ENCODE data around the gene SLX9.

SLX9 gene

GRCh38 chr21:44980562-44981489 lies 41.0 kb downstream of the SLX9 start:
- Mint-ChIP-seq H3K27me3 (ENCODE audit: low read depth, poor library complexity) (no peaks in the 10 kb centered on the region), H3K9me3 (no peaks in the 10 kb centered on the region), H3K4me3 (no peak overlapping the region), H3K4me1 (peaks cover 38% of the 10 kb centered on the region), H3K27ac (peak overlapping the region; percentile 89), H3K36me3 (ENCODE audit: low read depth) (no peaks in the 10 kb centered on the region)
- TF ChIP-seq CTCF (IDR thresholded peaks at IDR 0.05) = no peak
- no peak for DNase-seq

- peaks cover 38% of the 10 kb centered on the region for H3K4me1 Mint-ChIP-seq
- peak overlapping the region; percentile 57 for H3K27ac Mint-ChIP-seq
- no peak for TF ChIP-seq CTCF (IDR thresholded peaks at IDR 0.05)
These were observed 42.9 kb downstream of the SLX9 start for GRCh38 chr21:44982558-44983250.

GRCh38 chr21:44983421-44984206 lies 43.8 kb downstream of the SLX9 start:
- no peak for TF ChIP-seq CTCF (IDR thresholded peaks at IDR 0.05)
- Mint-ChIP-seq H3K27ac (peak overlapping the region; percentile 57), H3K27me3 (ENCODE audit: low read depth, poor library complexity) (no peaks in the 10 kb centered on the region)

More at GRCh38 chr21:44982558-44983250, 42.9 kb downstream of the SLX9 start:
- no peak for DNase-seq
- Mint-ChIP-seq H3K27me3 (ENCODE audit: low read depth, poor library complexity) (no peaks in the 10 kb centered on the region), H3K36me3 (ENCODE audit: low read depth) (no peaks in the 10 kb centered on the region), H3K9me3 (no peaks in the 10 kb centered on the region), H3K4me3 (no peak overlapping the region)

GRCh38 chr21:44984428-44984791 lies 44.6 kb downstream of the SLX9 start:
- Mint-ChIP-seq H3K36me3 (ENCODE audit: low read depth) (no peaks in the 10 kb centered on the region), H3K4me3 (no peak overlapping the region), H3K4me1 (peaks cover 42% of the 10 kb centered on the region), H3K27ac (no peak overlapping the region), H3K27me3 (ENCODE audit: low read depth, poor library complexity) (no peaks in the 10 kb centered on the region), H3K9me3 (no peaks in the 10 kb centered on the region)
- DNase-seq = no peak
- TF ChIP-seq CTCF (IDR thresholded peaks at IDR 0.05) = no peak

More at GRCh38 chr21:44983421-44984206, 43.8 kb downstream of the SLX9 start:
- H3K9me3 Mint-ChIP-seq = no peaks in the 10 kb centered on the region
- no peak overlapping the region for H3K4me3 Mint-ChIP-seq
- H3K4me1 Mint-ChIP-seq = peaks cover 43% of the 10 kb centered on the region
- no peak for DNase-seq
- no peaks in the 10 kb centered on the region for H3K36me3 Mint-ChIP-seq (ENCODE audit: low read depth)

- Mint-ChIP-seq H3K27me3 (ENCODE audit: low read depth, poor library complexity) (no peaks in the 10 kb centered on the region), H3K4me1 (peaks cover 42% of the 10 kb centered on the region), H3K36me3 (ENCODE audit: low read depth) (no peaks in the 10 kb centered on the region), H3K27ac (no peak overlapping the region), H3K4me3 (no peak overlapping the region), H3K9me3 (no peaks in the 10 kb centered on the region)
- TF ChIP-seq CTCF (IDR thresholded peaks at IDR 0.05) = no peak
- no peak for DNase-seq
These were observed 45.1 kb downstream of the SLX9 start for GRCh38 chr21:44984792-44985440.

Data from nephron progenitor cell (in vitro differentiated cells).